H1 (cell line): ENCODE measurements around the gene LAD1. TPM values are rescaled to one million over a fixed set of nuclear protein-coding genes. Genes with fewer than 3 reads are reported as not detected.

ENCODE experiments used
- CTCF ChIA-PET: fragments of 300-600 bp; sonication (Branson Sonifier 250); formaldehyde crosslinking; loops from one replicate; lab custom pipeline; 2021; ENCODE audit not compliant: partially characterized antibody; lab: Charles Lee
- POLR2A ChIA-PET: fragments of 300-600 bp; sonication (Branson Sonifier 250); formaldehyde crosslinking; loops from one replicate; lab custom pipeline; 2021; ENCODE audit warnings: inconsistent platforms; ENCODE audit not compliant: partially characterized antibody; lab: Charles Lee
- DNase-seq, 2 experiments: peaks; one replicate each; pipeline versions ENCODE4 v3.0.0 to v3.0.0-alpha.2; 2010 to 2022; ENCODE audit warnings: low spot score in 2 of 2, low read depth in 1 of 2, mixed read lengths in 1 of 2
- FAIRE-seq: peaks from 2 replicates; lab custom pipeline; 2011; peaks lifted over from hg19 to GRCh38; lab: Jason Lieb, UNC
- H2AFZ ChIP-seq: 2 replicates; pipeline ENCODE4 v1.8.1; 2012; ENCODE audit warnings: low read length, inconsistent platforms
- H2AK5ac ChIP-seq: 2 replicates; pipeline ENCODE4 v1.6.1; 2013; ENCODE audit warnings: low read depth, low read length
- H2BK120ac ChIP-seq: replicated peaks from 2 replicates; pipeline ENCODE3; 2013; ENCODE audit warnings: low read depth, low read length, inconsistent platforms
- H2BK12ac ChIP-seq: 2 replicates; pipeline ENCODE4 v1.6.1; 2013; ENCODE audit warnings: low read depth, low read length
- H2BK15ac ChIP-seq: 2 replicates; pipeline ENCODE4 v1.6.1; 2013; ENCODE audit warnings: low read length
- H2BK20ac ChIP-seq: 2 replicates; pipeline ENCODE4 v1.6.1; 2013; ENCODE audit warnings: low read length
- H2BK5ac ChIP-seq: 2 replicates; pipeline ENCODE4 v1.6.1; 2013; ENCODE audit warnings: low read depth, low read length
- H3K14ac ChIP-seq: 2 replicates; pipeline ENCODE4 v1.6.1; 2013; ENCODE audit warnings: inconsistent platforms; ENCODE audit not compliant: insufficient read length
- H3K18ac ChIP-seq: 2 replicates; pipeline ENCODE4 v1.6.1; 2013; ENCODE audit warnings: low read length; ENCODE audit errors: extremely low read depth
- H3K23ac ChIP-seq: 2 replicates; pipeline ENCODE4 v1.6.1; 2013; ENCODE audit warnings: inconsistent platforms; ENCODE audit not compliant: insufficient read length
- H3K23me2 ChIP-seq: 2 replicates; pipeline ENCODE4 v1.6.1; 2013; ENCODE audit warnings: low read depth, low read length
- H3K27ac ChIP-seq: 2 replicates; pipeline ENCODE4 v1.6.1; 2011; ENCODE audit warnings: low read depth, low read length, inconsistent platforms
- H3K27me3 ChIP-seq, 4 experiments: replicated peaks in 1 of 4; 1 replicate in 1 of 4; 2 replicates in 3 of 4; pipeline versions ENCODE4 v1.6.1 to v1.8.1; 2011 to 2013; ENCODE audit warnings: low read length in 3 of 4, mild to moderate bottlenecking in 3 of 4, inconsistent platforms in 2 of 4, mixed read lengths in 2 of 4, moderate library complexity in 1 of 4; ENCODE audit not compliant: control insufficient read depth in 3 of 4, insufficient read depth in 3 of 4; ENCODE audit errors: extremely low read depth in 1 of 4
- H3K36me3 ChIP-seq, 4 experiments: 2 replicates each; pipeline versions ENCODE4 v1.6.1 to v1.8.1; 2011 to 2013; ENCODE audit warnings: mild to moderate bottlenecking in 4 of 4, low read length in 3 of 4, moderate library complexity in 2 of 4, control low read depth in 1 of 4, inconsistent platforms in 1 of 4; ENCODE audit not compliant: insufficient read depth in 4 of 4, control insufficient read depth in 2 of 4
- H3K4ac ChIP-seq: replicated peaks from 2 replicates; pipeline ENCODE3; 2013; ENCODE audit warnings: low read length, low read depth, mixed read lengths, inconsistent platforms; ENCODE audit not compliant: insufficient read length
- H3K4me1 ChIP-seq, 4 experiments: replicated peaks in 1 of 4; 1 replicate in 1 of 4; 2 replicates in 3 of 4; pipeline versions ENCODE4 v1.6.1 to v1.8.1; 2011 to 2013; ENCODE audit warnings: low read length in 3 of 4, inconsistent platforms in 2 of 4, mixed read lengths in 1 of 4; ENCODE audit not compliant: insufficient read depth in 4 of 4, control insufficient read depth in 3 of 4
- H3K4me2 ChIP-seq, 2 experiments: 2 replicates each; pipeline versions ENCODE4 v1.6.1 to v1.8.1; 2011 to 2013; ENCODE audit warnings: low read depth in 2 of 2, low read length in 2 of 2, control low read depth in 1 of 2, inconsistent platforms in 1 of 2, mild to moderate bottlenecking in 1 of 2; ENCODE audit not compliant: insufficient read depth in 1 of 2
- H3K4me3 ChIP-seq, 4 experiments: fragments of 200-600, 300-600 bp in 1 of 4; sonication (generic), shearing (Covaris generic), sonication (Bioruptor Twin) in 1 of 4; 2 replicates each; pipeline versions ENCODE4 v1.5.1 to v1.8.1; 2011 to 2016; ENCODE audit warnings: low read length in 4 of 4, low read depth in 3 of 4, control low read depth in 2 of 4, inconsistent platforms in 2 of 4, mild to moderate bottlenecking in 2 of 4, mixed read lengths in 1 of 4, moderate library complexity in 1 of 4; ENCODE audit not compliant: insufficient read depth in 2 of 4; ENCODE audit errors: extremely low read depth in 1 of 4
- H3K56ac ChIP-seq: replicated peaks from 2 replicates; pipeline ENCODE3; 2013; ENCODE audit warnings: low read depth, mild to moderate bottlenecking, mixed read lengths, low read length, inconsistent platforms; ENCODE audit not compliant: insufficient read length
- H3K79me1 ChIP-seq: 2 replicates; pipeline ENCODE4 v1.6.1; 2013; ENCODE audit warnings: low read depth, low read length, control low read depth
- H3K79me2 ChIP-seq, 2 experiments: 2 replicates each; pipeline versions ENCODE4 v1.6.1 to v1.8.1; 2012 to 2013; ENCODE audit warnings: low read length in 2 of 2, mild to moderate bottlenecking in 2 of 2, inconsistent platforms in 1 of 2; ENCODE audit not compliant: insufficient read depth in 2 of 2, control insufficient read depth in 1 of 2
- H3K9ac ChIP-seq, 4 experiments: replicated peaks in 1 of 4; 1 replicate in 1 of 4; 2 replicates in 3 of 4; pipeline versions ENCODE4 v1.6.1 to v1.8.1; 2011 to 2013; ENCODE audit warnings: low read depth in 3 of 4, low read length in 3 of 4, control low read depth in 2 of 4, mild to moderate bottlenecking in 2 of 4, moderate library complexity in 2 of 4, inconsistent platforms in 1 of 4; ENCODE audit errors: extremely low read depth in 1 of 4
- H3K9me3 ChIP-seq, 2 experiments: 2 replicates each; pipeline versions ENCODE4 v1.6.1 to v1.8.1; 2012 to 2013; ENCODE audit warnings: mild to moderate bottlenecking in 2 of 2, moderate library complexity in 2 of 2, control low read depth in 1 of 2, inconsistent platforms in 1 of 2, low read depth in 1 of 2, low read length in 1 of 2, mixed read lengths in 1 of 2; ENCODE audit not compliant: insufficient read depth in 2 of 2
- H4K20me1 ChIP-seq, 2 experiments: replicated peaks in 1 of 2; 2 replicates each; pipeline versions ENCODE3 to v1.8.1; 2011 to 2013; ENCODE audit warnings: inconsistent platforms in 2 of 2, low read length in 2 of 2, mild to moderate bottlenecking in 1 of 2; ENCODE audit not compliant: insufficient read depth in 2 of 2, control insufficient read depth in 1 of 2
- H4K5ac ChIP-seq: 2 replicates; pipeline ENCODE4 v1.6.1; 2013; ENCODE audit warnings: low read length, low read depth, mixed read lengths, inconsistent platforms; ENCODE audit not compliant: insufficient read length
- H4K8ac ChIP-seq: 2 replicates; pipeline ENCODE4 v1.8.0; 2013; ENCODE audit warnings: mild to moderate bottlenecking, moderate library complexity, low read length, inconsistent platforms; ENCODE audit not compliant: insufficient read depth; ENCODE audit errors: extremely low read depth
- H4K91ac ChIP-seq: replicated peaks from 2 replicates; pipeline ENCODE3; 2013; ENCODE audit warnings: low read length, mixed read lengths, inconsistent platforms; ENCODE audit not compliant: insufficient read length
- CREB1 ChIP-seq: IDR thresholded peaks from 2 replicates; pipeline ENCODE4 v1.6.1; 2012; ENCODE audit warnings: inconsistent platforms
- FOSL1 ChIP-seq: IDR thresholded peaks from 2 replicates; pipeline ENCODE4 v1.6.1; 2011; ENCODE audit warnings: mild to moderate bottlenecking, low read depth, low read length, moderate library complexity; ENCODE audit not compliant: insufficient read depth
- NRF1 ChIP-seq: IDR thresholded peaks from 2 replicates; pipeline ENCODE4 v1.6.1; 2011; ENCODE audit warnings: mild to moderate bottlenecking, low read depth, low read length, improper control_type of control experiment
- WGBS, 2 experiments: shearing (Covaris generic) in 1 of 2; methylation state at CpG; one replicate each; pipeline versions ENCODE4 v1.1.6 to v1.1.7; 2013 to 2015; ENCODE audit warnings: low lambda C conversion rate in 2 of 2, mixed read lengths in 2 of 2, inconsistent platforms in 1 of 2, low coverage in 1 of 2, missing lambda C conversion rate in 1 of 2; ENCODE audit not compliant: insufficient replicate concordance in 2 of 2, insufficient coverage in 1 of 2, insufficient read length in 1 of 2; ENCODE audit errors: extremely low coverage in 1 of 2, missing lambda C conversion rate in 1 of 2; 5-methylcytosine and 5-hydroxymethylcytosine counted together
- polyA plus RNA-seq, 7 experiments: library from polyadenylated mRNA; depleted of rRNA in 3 of 7; stranded (reverse) in 5 of 7; unstranded in 2 of 7; fragments of >200 nt in 5 of 7; fragments of 200-250 nt in 2 of 7; gene quantifications; 1 replicate in 5 of 7; 2 replicates in 1 of 7; 4 replicates in 1 of 7; pipeline versions ENCODE4 v1.2.1 to v1.2.3, GENCODE V29; 2011 to 2013; ENCODE audit warnings: missing spikeins in 2 of 7, mixed read lengths in 2 of 7
- total RNA-seq: library from RNA; stranded (reverse); fragmentation: NEBNext Ultra II Directional; extraction: Animal tissue kit (Norgen Biotek cat#: 25700); gene quantifications from 2 replicates; pipeline ENCODE4 v1.2.1, GENCODE V29; 2021

The LAD1 gene
- total and polyA plus RNA-seq, 2 of the 8 experiments (the other 6 are each of a cell fraction or from before 2014, with no cell fraction given): 9.3 to 32.8 TPM

GRCh38 chr1:201346987-201347386 is 52.1 kb downstream of the LAD1 start:
- 33% methylated on average over 2 of the region's 2 CpGs; no CpG with 5 or more reads in 1 of the 2 experiments for WGBS, 2 experiments
- Histone ChIP-seq H3K9ac (no peak overlapping the region), H2BK15ac (no peak overlapping the region), H3K36me3 (no peaks in the 10 kb centered on the region), H3K23me2 (no peaks in the 10 kb centered on the region), H3K79me2 (no peaks in the 10 kb centered on the region), H3K4me3 (no peak overlapping the region), H3K27ac (no peak overlapping the region), H4K8ac (no peak overlapping the region), H3K9me3 (no peaks in the 10 kb centered on the region; a peak in 1 of 4 replicates), H2BK5ac (no peak overlapping the region; the same call in 1 of the 2 replicates), H4K91ac (no peak overlapping the region), H2BK20ac (no peak overlapping the region), H3K56ac (no peak overlapping the region), H2BK12ac (no peak overlapping the region), H3K18ac (no peak overlapping the region; the same call in 1 of the 2 replicates), H3K79me1 (no peaks in the 10 kb centered on the region), H3K27me3 (0 out of 7 replicates have a peak, but pooled peaks cover 0 to 3% (median 0%) of the 10 kb centered on the region in 4 experiments), H3K4me2 (peak overlapping the region in 1 of 2 experiments; percentile 22; a peak in 1 of 4 replicates), H3K4me1 (peaks cover 8 to 23% (median 11%) of the 10 kb centered on the region in 4 experiments; a peak in 6 of 7 replicates), H2BK120ac (no peak overlapping the region), H3K23ac (no peak overlapping the region), H3K14ac (no peak overlapping the region), H3K4ac (no peak overlapping the region), H4K5ac (no peak overlapping the region), H4K20me1 (no peaks in the 10 kb centered on the region), H2AFZ (no peak overlapping the region), H2AK5ac (no peak overlapping the region)
- CTCF ChIA-PET: interaction anchor here (0.6 to 8.6 kb wide), 46 partner anchors 10 to 468 kb away, joined by 3 to 271 read pairs (median 8); partner anchors contain the start of genes PKP1 and TNNT2
- no peak for DNase-seq
- FAIRE-seq: no peak
- TF ChIP-seq CREB1 (no peak), NRF1 (no peak), FOSL1 (no peak)
- POLR2A ChIA-PET: interaction anchor here (0.8 to 4.3 kb wide), 7 partner anchors 14 to 233 kb away, joined by 3 to 24 read pairs (median 4); no protein-coding TSS in a partner anchor
